NCI-H2029 treated with DMSO at 0.1 percent for 48 hours (cell line): ENCODE measurements around the gene ZNF606.

Experiments
- DNase-seq: peaks from one replicate; lab custom pipeline; 2025; lab: John Stamatoyannopoulos, UW

The ZNF606 gene

DNA sequence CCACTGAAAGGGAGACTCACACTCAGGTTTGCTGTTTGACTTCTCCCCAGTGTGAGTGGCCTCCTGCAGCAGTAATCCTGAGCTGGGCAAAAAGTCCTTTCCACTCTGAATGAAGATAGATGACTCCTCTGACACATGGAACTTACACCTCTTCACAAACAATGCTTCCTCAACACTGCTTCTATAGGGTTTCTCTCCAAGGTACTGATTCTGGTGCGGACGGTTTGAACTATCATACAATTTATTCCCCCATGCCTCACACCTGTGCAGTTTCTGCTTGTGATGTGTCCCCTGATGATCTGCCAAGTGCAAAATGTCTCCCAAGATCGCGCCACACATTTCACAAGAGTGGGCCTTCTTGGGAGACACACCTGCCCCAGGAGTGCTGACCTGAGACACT, 75.0 kb downstream of the ZNF606 start:
- DNase-seq = no peak
